Measurements from ENCODE around the gene ZBED4. TPM values are rescaled to one million over a fixed set of nuclear protein-coding genes. Genes with fewer than 3 reads are reported as not detected.

ZBED4 gene
- total RNA-seq, 1 donor from 2014 or later = 22.7 TPM

DNA sequence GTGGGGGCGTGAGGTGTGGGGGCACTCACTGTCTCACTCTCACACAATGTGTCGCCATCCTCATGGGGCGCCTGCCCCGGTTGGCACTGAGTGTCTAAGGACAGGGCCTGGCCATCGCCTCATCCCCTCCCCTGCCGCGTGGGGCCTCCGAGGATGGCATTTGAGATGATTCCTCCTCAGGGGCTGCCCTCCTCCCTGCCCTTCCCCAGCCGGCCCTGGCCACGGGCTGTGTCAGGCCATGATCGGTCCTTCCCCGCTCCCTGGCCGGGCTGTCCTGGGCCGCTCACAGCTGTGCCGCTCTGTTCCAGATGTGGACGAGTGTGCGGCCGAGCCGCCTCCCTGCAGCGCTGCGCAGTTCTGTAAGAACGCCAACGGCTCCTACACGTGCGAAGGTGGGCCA, 69.3 kb downstream of the ZBED4 start:
- H3K9ac ChIP-seq (ENCODE audit: low read length) = no peak overlapping the region
- TF ChIP-seq EZH2 (IDR thresholded peaks at IDR 0.05; ENCODE audit: insufficient read depth, low read length) = no peak
- TF ChIP-seq, protein P1, sequence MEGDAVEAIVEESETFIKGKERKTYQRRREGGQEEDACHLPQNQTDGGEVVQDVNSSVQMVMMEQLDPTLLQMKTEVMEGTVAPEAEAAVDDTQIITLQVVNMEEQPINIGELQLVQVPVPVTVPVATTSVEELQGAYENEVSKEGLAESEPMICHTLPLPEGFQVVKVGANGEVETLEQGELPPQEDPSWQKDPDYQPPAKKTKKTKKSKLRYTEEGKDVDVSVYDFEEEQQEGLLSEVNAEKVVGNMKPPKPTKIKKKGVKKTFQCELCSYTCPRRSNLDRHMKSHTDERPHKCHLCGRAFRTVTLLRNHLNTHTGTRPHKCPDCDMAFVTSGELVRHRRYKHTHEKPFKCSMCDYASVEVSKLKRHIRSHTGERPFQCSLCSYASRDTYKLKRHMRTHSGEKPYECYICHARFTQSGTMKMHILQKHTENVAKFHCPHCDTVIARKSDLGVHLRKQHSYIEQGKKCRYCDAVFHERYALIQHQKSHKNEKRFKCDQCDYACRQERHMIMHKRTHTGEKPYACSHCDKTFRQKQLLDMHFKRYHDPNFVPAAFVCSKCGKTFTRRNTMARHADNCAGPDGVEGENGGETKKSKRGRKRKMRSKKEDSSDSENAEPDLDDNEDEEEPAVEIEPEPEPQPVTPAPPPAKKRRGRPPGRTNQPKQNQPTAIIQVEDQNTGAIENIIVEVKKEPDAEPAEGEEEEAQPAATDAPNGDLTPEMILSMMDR (IDR thresholded peaks at IDR 0.05; ENCODE audit: insufficient read depth, low read depth, low read length) = no peak
- FAIRE-seq (no peak), DNase-seq (ENCODE audit: low read depth) (no peak)
- H3K9me3 Mint-ChIP-seq (ENCODE audit: unreplicated experiment) = no peaks in the 10 kb centered on the region
- H4K20me1 ChIP-seq (ENCODE audit: insufficient read depth, low read length) = peaks cover 11% of the 10 kb centered on the region
- H2AFZ ChIP-seq (ENCODE audit: low read depth, low read length) = no peak overlapping the region
- peaks cover 5% of the 10 kb centered on the region for H3K36me3 ChIP-seq (ENCODE audit: insufficient read depth, low read length)
- peaks cover 12% of the 10 kb centered on the region for H3K79me2 ChIP-seq (ENCODE audit: insufficient read depth, low read length)
- H3K27ac Mint-ChIP-seq (ENCODE audit: unreplicated experiment) = no peak overlapping the region
- H3K4me1 ChIP-seq (ENCODE audit: insufficient read depth, low read length) = peaks cover 8% of the 10 kb centered on the region
- H3K4me3 Mint-ChIP-seq (ENCODE audit: unreplicated experiment) = no peak overlapping the region
- no peaks in the 10 kb centered on the region for H3K9me3 ChIP-seq (ENCODE audit: insufficient read depth, low read depth, low read length)
- H3K4me1 Mint-ChIP-seq (ENCODE audit: low read depth, unreplicated experiment) = no peaks in the 10 kb centered on the region
- H3K27me3 Mint-ChIP-seq (ENCODE audit: low read depth, unreplicated experiment) = peaks cover 6% of the 10 kb centered on the region
- H3K36me3 Mint-ChIP-seq (ENCODE audit: low read depth, unreplicated experiment) = peaks cover 2% of the 10 kb centered on the region
- H3K4me2 ChIP-seq (ENCODE audit: low read length) = no peak overlapping the region
- H3K27me3 ChIP-seq (ENCODE audit: insufficient read depth, low read length) = no peaks in the 10 kb centered on the region
- no peak overlapping the region for H3K27ac ChIP-seq (ENCODE audit: low read depth, low read length)
- no peak overlapping the region for H3K4me3 ChIP-seq (ENCODE audit: insufficient read depth, low read depth, low read length)

DNA sequence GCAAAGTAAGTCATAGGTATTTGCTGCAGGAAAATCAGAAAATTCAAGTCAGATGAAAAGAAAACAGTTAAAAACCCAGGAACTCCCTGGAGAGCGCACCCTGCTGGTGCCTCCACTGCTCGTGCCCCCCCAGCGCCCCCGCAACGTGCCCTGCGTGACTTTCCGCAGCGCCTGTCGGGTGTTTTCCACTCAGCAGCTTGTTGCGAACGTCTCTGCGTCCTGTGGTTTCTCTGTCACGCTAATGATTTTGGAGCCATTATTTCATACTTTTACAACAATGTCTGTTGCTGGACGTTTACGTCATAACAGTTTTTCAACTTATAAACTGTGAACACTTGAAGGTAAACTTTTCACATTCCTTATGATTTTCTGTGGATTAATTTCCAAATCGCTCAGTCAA, 69.8 kb downstream of the ZBED4 start:
- no peak overlapping the region for H3K27ac ChIP-seq (ENCODE audit: low read depth, low read length)
- TF ChIP-seq, protein P1 (IDR thresholded peaks at IDR 0.05; ENCODE audit: insufficient read depth, low read depth, low read length) = no peak
- no peak for TF ChIP-seq EZH2 (IDR thresholded peaks at IDR 0.05; ENCODE audit: insufficient read depth, low read length)
- H3K27ac Mint-ChIP-seq (ENCODE audit: unreplicated experiment) = no peak overlapping the region
- peaks cover 11% of the 10 kb centered on the region for H4K20me1 ChIP-seq (ENCODE audit: insufficient read depth, low read length)
- no peaks in the 10 kb centered on the region for H3K27me3 ChIP-seq (ENCODE audit: insufficient read depth, low read length)
- no peaks in the 10 kb centered on the region for H3K9me3 Mint-ChIP-seq (ENCODE audit: unreplicated experiment)
- peaks cover 8% of the 10 kb centered on the region for H3K4me1 ChIP-seq (ENCODE audit: insufficient read depth, low read length)
- H3K9me3 ChIP-seq (ENCODE audit: insufficient read depth, low read depth, low read length) = no peaks in the 10 kb centered on the region
- H3K9ac ChIP-seq (ENCODE audit: low read length) = no peak overlapping the region
- peaks cover 6% of the 10 kb centered on the region for H3K27me3 Mint-ChIP-seq (ENCODE audit: low read depth, unreplicated experiment)
- FAIRE-seq (no peak), DNase-seq (ENCODE audit: low read depth) (no peak)
- H3K36me3 ChIP-seq (ENCODE audit: insufficient read depth, low read length) = peaks cover 5% of the 10 kb centered on the region
- H3K36me3 Mint-ChIP-seq (ENCODE audit: low read depth, unreplicated experiment) = peaks cover 2% of the 10 kb centered on the region
- H3K4me3 Mint-ChIP-seq (ENCODE audit: unreplicated experiment) = no peak overlapping the region
- no peaks in the 10 kb centered on the region for H3K4me1 Mint-ChIP-seq (ENCODE audit: low read depth, unreplicated experiment)
- H3K4me2 ChIP-seq (ENCODE audit: low read length) = no peak overlapping the region
- H3K4me3 ChIP-seq (ENCODE audit: insufficient read depth, low read depth, low read length) = no peak overlapping the region
- H2AFZ ChIP-seq (ENCODE audit: low read depth, low read length) = no peak overlapping the region
- H3K79me2 ChIP-seq (ENCODE audit: insufficient read depth, low read length) = peaks cover 12% of the 10 kb centered on the region

DNA sequence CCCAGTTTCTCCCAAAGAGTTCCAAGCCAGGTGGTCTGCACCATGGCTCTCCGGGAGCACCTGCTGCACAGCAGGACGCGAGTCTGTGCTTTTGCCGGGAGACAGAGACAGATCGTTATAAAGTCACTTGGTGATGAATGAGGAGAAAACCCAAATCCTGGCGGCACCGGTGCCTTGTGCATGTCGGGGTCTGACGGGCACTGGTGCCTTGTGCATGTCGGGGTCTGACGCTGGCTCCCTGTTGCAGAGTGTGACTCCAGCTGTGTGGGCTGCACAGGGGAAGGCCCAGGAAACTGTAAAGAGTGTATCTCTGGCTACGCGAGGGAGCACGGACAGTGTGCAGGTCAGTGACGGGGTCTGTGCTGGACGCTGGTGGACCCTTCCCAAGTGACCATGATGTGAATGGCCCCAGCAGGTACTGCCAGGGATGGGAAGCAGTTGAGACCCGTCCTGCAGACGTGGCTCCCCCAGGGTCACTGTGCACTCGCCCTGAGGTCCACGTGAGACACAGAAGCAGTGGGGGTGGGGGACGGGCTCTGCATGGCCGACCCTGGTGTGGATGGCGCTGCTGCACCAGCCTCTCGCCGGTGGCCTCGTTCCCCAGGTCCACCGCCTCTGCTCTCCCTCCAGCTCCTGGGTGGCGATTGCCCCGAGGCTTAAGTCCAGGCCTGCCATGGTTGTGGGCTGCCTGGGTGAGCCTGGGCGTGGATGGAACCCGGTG, 70.6 kb downstream of the ZBED4 start:
- Mint-ChIP-seq H3K36me3 (ENCODE audit: low read depth, unreplicated experiment) (peaks cover 2% of the 10 kb centered on the region), H3K4me1 (ENCODE audit: low read depth, unreplicated experiment) (no peaks in the 10 kb centered on the region), H3K27me3 (ENCODE audit: low read depth, unreplicated experiment) (peaks cover 6% of the 10 kb centered on the region), H3K9me3 (ENCODE audit: unreplicated experiment) (no peaks in the 10 kb centered on the region), H3K4me3 (ENCODE audit: unreplicated experiment) (no peak overlapping the region), H3K27ac (ENCODE audit: unreplicated experiment) (no peak overlapping the region)
- Histone ChIP-seq H3K27me3 (ENCODE audit: insufficient read depth, low read length) (no peaks in the 10 kb centered on the region), H3K79me2 (ENCODE audit: insufficient read depth, low read length) (peaks cover 6% of the 10 kb centered on the region), H3K4me2 (ENCODE audit: low read length) (no peak overlapping the region), H4K20me1 (ENCODE audit: insufficient read depth, low read length) (peaks cover 11% of the 10 kb centered on the region), H3K4me3 (ENCODE audit: insufficient read depth, low read depth, low read length) (no peak overlapping the region), H3K9me3 (ENCODE audit: insufficient read depth, low read depth, low read length) (no peaks in the 10 kb centered on the region), H2AFZ (ENCODE audit: low read depth, low read length) (no peak overlapping the region), H3K9ac (ENCODE audit: low read length) (no peak overlapping the region), H3K27ac (ENCODE audit: low read depth, low read length) (no peak overlapping the region), H3K36me3 (ENCODE audit: insufficient read depth, low read length) (peaks cover 5% of the 10 kb centered on the region), H3K4me1 (ENCODE audit: insufficient read depth, low read length) (peaks cover 4% of the 10 kb centered on the region)
- FAIRE-seq (no peak), DNase-seq (ENCODE audit: low read depth) (no peak)
- TF ChIP-seq, protein P1 (IDR thresholded peaks at IDR 0.05; ENCODE audit: insufficient read depth, low read depth, low read length) = no peak
- TF ChIP-seq EZH2 (IDR thresholded peaks at IDR 0.05; ENCODE audit: insufficient read depth, low read length) = no peak

All from astrocyte (in vitro differentiated cells and primary cell).